Measurements from ENCODE around the gene NXN. TPM values are rescaled to one million over a fixed set of nuclear protein-coding genes. Genes with fewer than 3 reads are reported as not detected.
"Not testable (repeated sequence)": the region's sequence is repeated elsewhere in the genome, so short reads cannot be mapped to it uniquely, and the experiment has no call there.

NXN gene
- total RNA-seq, 4 donors from 2014 or later, result 11.3 to 51.6 (median 31.8) TPM

- 84 to 89% methylated on average over 9 of the region's 9 CpGs for WGBS, 2 donors
- no peak for TF ChIP-seq POLR2A (IDR thresholded peaks at IDR 0.05)
- TF ChIP-seq CTCF (IDR thresholded peaks at IDR 0.05), result peak in 1 of 3 donors; percentile 100
- H3K4me3 ChIP-seq (ENCODE audit: low read depth, poor library complexity, severe bottlenecking), result no peak overlapping the region
- intact Hi-C loops (cut with DNase I; ENCODE audit: low total_unique reads), result no loop called here
- no peak for DNase-seq (ENCODE audit: low spot score in 2 of 2)
Measured at GRCh38 chr17:930258-930657, 49.3 kb downstream of the NXN start.

GRCh38 chr17:929586-929985, 50.0 kb downstream of the NXN start:
- no peak overlapping the region for H3K4me3 ChIP-seq (ENCODE audit: low read depth, poor library complexity, severe bottlenecking)
- 80% methylated on average over 8 of the region's 8 CpGs for WGBS, 2 donors
- TF ChIP-seq CTCF (IDR thresholded peaks at IDR 0.05), result no peak
- no peak for TF ChIP-seq POLR2A (IDR thresholded peaks at IDR 0.05)
- no peak for DNase-seq (ENCODE audit: low spot score in 2 of 2)
- intact Hi-C loops (cut with DNase I; ENCODE audit: low total_unique reads), result no loop called here

- TF ChIP-seq POLR2A (IDR thresholded peaks at IDR 0.05) (no peak), CTCF (IDR thresholded peaks at IDR 0.05) (no peak)
- H3K4me3 ChIP-seq (ENCODE audit: low read depth, poor library complexity, severe bottlenecking), result no peak overlapping the region
- DNase-seq (ENCODE audit: low spot score in 2 of 2), result no peak
- 35 to 39% methylated on average over 17 of the region's 17 CpGs for WGBS, 2 donors
- intact Hi-C loops (cut with DNase I; ENCODE audit: low total_unique reads), result no loop called here
Measured at GRCh38 chr17:927611-928461, 51.7 kb downstream of the NXN start.

- no peak for DNase-seq (ENCODE audit: low spot score in 2 of 2)
- no peak overlapping the region for H3K4me3 ChIP-seq (ENCODE audit: low read depth, poor library complexity, severe bottlenecking)
- 76% methylated on average over 6 of the region's 6 CpGs for WGBS, 2 donors
- intact Hi-C loops (cut with DNase I; ENCODE audit: low total_unique reads), result no loop called here
- TF ChIP-seq POLR2A (IDR thresholded peaks at IDR 0.05), result no peak
- TF ChIP-seq CTCF (IDR thresholded peaks at IDR 0.05), result no peak
Measured at GRCh38 chr17:925817-926216, 53.8 kb downstream of the NXN start.

GRCh38 chr17:924711-925475, 54.7 kb downstream of the NXN start:
- DNase-seq (ENCODE audit: low spot score in 2 of 2), result no peak
- 53 to 59% methylated on average over 15 of the region's 15 CpGs for WGBS, 2 donors
- TF ChIP-seq POLR2A (IDR thresholded peaks at IDR 0.05) (no peak), CTCF (IDR thresholded peaks at IDR 0.05) (no peak)
- intact Hi-C loops (cut with DNase I; ENCODE audit: low total_unique reads), result no loop called here
- H3K4me3 ChIP-seq (ENCODE audit: low read depth, poor library complexity, severe bottlenecking), result no peak overlapping the region

GRCh38 chr17:924306-924705, 55.3 kb downstream of the NXN start:
- H3K4me3 ChIP-seq (ENCODE audit: low read depth, poor library complexity, severe bottlenecking); DNase-seq (ENCODE audit: low spot score in 2 of 2); intact Hi-C loops (cut with DNase I; ENCODE audit: low total_unique reads): not testable (repeated sequence)
- 82 to 90% methylated on average over 15 of the region's 15 CpGs for WGBS, 2 donors
